ENCODE data around the gene SPINK14.
A peak's percentile ranks its signal among the peaks of the same experiment; 100 is the strongest.

SPINK14 gene

GRCh38 chr5:148168246-148168645 is at the start of gene SPINK14:
Gene SPINK14 (plus strand): TSS chr5:148168546. CDS start chr5:148169733, 1,187 bp downstream.
- Histone ChIP-seq H3K27ac (no peak within 1 kb of the TSS), H3K27me3 (ENCODE audit: insufficient read depth, low read depth) (no peaks in the 10 kb centered on the region), H3K4me1 (ENCODE audit: low read depth, poor library complexity, severe bottlenecking) (no peaks in the 10 kb centered on the region), H3K79me2 (ENCODE audit: insufficient read depth, low read depth) (no peaks in the 10 kb centered on the region), H3K36me3 (ENCODE audit: insufficient read depth) (no peaks in the 10 kb centered on the region), H3K9ac (no peak within 1 kb of the TSS), H3K4me3 (IDR thresholded peaks at IDR 0.05; ENCODE audit: insufficient read depth, low read depth, low read length) (no peak within 1 kb of the TSS), H4K20me1 (ENCODE audit: insufficient read depth) (no peaks in the 10 kb centered on the region), H2AFZ (ENCODE audit: low read depth) (no peak within 1 kb of the TSS), H3K4me2 (no peak within 1 kb of the TSS)
- TF ChIP-seq, protein P1, sequence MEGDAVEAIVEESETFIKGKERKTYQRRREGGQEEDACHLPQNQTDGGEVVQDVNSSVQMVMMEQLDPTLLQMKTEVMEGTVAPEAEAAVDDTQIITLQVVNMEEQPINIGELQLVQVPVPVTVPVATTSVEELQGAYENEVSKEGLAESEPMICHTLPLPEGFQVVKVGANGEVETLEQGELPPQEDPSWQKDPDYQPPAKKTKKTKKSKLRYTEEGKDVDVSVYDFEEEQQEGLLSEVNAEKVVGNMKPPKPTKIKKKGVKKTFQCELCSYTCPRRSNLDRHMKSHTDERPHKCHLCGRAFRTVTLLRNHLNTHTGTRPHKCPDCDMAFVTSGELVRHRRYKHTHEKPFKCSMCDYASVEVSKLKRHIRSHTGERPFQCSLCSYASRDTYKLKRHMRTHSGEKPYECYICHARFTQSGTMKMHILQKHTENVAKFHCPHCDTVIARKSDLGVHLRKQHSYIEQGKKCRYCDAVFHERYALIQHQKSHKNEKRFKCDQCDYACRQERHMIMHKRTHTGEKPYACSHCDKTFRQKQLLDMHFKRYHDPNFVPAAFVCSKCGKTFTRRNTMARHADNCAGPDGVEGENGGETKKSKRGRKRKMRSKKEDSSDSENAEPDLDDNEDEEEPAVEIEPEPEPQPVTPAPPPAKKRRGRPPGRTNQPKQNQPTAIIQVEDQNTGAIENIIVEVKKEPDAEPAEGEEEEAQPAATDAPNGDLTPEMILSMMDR (conservative IDR thresholded peaks at IDR 0.05; ENCODE audit: low read depth, low read length): no peak

DNA sequence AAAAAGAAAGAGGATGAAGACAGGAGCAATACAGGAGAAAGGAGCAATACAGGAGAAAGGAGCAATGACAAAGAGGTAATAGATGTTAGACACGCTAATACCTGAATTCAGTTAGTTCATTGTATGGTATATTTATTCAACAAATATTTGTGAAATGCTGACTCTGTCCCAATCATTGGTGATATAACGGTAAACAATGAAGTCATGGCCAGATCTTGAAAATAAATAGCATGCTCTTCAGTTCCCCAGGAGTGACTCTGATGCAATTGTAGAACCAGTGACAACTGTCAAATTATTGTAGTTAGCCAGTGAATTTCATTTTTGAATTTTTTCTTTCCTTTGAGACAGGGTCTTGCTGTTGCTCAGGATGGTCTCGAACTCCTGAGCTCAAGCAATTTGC is 48.0 kb upstream of the SPINK14 start:
- TF ChIP-seq, protein P1 (conservative IDR thresholded peaks at IDR 0.05; ENCODE audit: low read depth, low read length): no peak
- Histone ChIP-seq H3K27me3 (ENCODE audit: insufficient read depth, low read depth) (no peaks in the 10 kb centered on the region), H3K4me3 (IDR thresholded peaks at IDR 0.05; ENCODE audit: insufficient read depth, low read depth, low read length) (no peak overlapping the region)

GRCh38 chr5:148125641-148126040 is 42.7 kb upstream of the SPINK14 start:
- Histone ChIP-seq H2AFZ (ENCODE audit: low read depth) (no peak overlapping the region), H3K27me3 (ENCODE audit: insufficient read depth, low read depth) (no peaks in the 10 kb centered on the region), H3K4me2 (no peak overlapping the region), H3K4me3 (IDR thresholded peaks at IDR 0.05; ENCODE audit: insufficient read depth, low read depth, low read length) (no peak overlapping the region), H4K20me1 (ENCODE audit: insufficient read depth) (no peaks in the 10 kb centered on the region), H3K79me2 (ENCODE audit: insufficient read depth, low read depth) (no peaks in the 10 kb centered on the region), H3K4me1 (ENCODE audit: low read depth, poor library complexity, severe bottlenecking) (no peaks in the 10 kb centered on the region), H3K36me3 (ENCODE audit: insufficient read depth) (no peaks in the 10 kb centered on the region), H3K9ac (no peak overlapping the region), H3K27ac (no peak overlapping the region)
- TF ChIP-seq, protein P1 (conservative IDR thresholded peaks at IDR 0.05; ENCODE audit: low read depth, low read length): peak; percentile 40; the same call in 1 of the 2 replicates

More for the DNA sequence above, 48.0 kb upstream of the SPINK14 start:
- H4K20me1 ChIP-seq (ENCODE audit: insufficient read depth): no peaks in the 10 kb centered on the region
- no peak overlapping the region for H3K9ac ChIP-seq
- H2AFZ ChIP-seq (ENCODE audit: low read depth): no peak overlapping the region
- H3K27ac ChIP-seq: no peak overlapping the region
- no peaks in the 10 kb centered on the region for H3K79me2 ChIP-seq (ENCODE audit: insufficient read depth, low read depth)
- no peak overlapping the region for H3K4me2 ChIP-seq
- no peaks in the 10 kb centered on the region for H3K4me1 ChIP-seq (ENCODE audit: low read depth, poor library complexity, severe bottlenecking)
- H3K36me3 ChIP-seq (ENCODE audit: insufficient read depth): no peaks in the 10 kb centered on the region

DNA sequence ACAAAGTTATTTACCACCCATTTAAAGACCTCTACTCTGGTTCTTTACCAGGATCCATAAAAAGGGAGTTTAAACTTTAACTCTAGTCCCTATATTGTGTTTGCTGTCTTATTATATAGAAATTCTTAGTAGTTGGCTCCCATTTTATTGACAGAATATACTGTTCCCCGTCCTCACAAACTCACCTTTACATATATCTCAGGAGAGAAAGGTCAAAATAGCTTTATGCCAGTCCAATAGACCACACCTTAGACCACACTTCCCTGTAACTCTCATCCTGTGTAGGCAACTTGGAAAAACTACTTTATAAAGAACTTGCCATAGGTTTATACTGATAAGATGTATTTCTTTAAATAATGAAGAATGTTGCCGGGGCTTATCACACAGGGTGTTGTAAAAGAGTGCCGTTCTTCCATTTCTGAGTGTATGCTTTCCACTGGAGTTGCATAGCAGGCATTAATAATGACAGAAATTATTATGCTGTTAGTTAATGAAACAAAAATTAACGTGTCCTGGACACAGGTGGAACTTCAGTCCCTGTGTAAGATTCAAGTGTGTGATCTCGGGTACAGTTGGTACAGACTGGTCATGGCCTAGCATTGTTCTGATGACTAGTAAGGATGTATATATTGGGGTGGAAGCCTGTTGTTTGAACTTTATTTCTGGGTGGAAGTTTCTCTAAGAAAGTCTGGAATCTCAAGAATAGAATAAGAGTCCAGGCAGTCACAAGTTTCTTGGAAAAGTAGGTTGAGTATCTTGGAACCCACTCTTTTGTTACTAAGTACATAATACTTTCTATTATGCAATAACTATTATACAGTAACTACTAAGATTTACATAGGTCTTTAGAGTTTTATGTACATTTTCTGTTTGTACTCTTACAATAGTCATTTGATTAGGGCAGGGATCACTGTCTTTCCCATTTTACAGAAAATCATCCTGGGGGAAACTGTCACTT is 33.0 kb upstream of the SPINK14 start:
- Histone ChIP-seq H3K36me3 (ENCODE audit: insufficient read depth) (no peaks in the 10 kb centered on the region), H3K4me3 (IDR thresholded peaks at IDR 0.05; ENCODE audit: insufficient read depth, low read depth, low read length) (no peak overlapping the region), H3K27ac (no peak overlapping the region), H4K20me1 (ENCODE audit: insufficient read depth) (no peaks in the 10 kb centered on the region), H3K27me3 (ENCODE audit: insufficient read depth, low read depth) (no peaks in the 10 kb centered on the region), H3K4me2 (no peak overlapping the region), H3K4me1 (ENCODE audit: low read depth, poor library complexity, severe bottlenecking) (no peaks in the 10 kb centered on the region), H3K9ac (no peak overlapping the region), H2AFZ (ENCODE audit: low read depth) (no peak overlapping the region), H3K79me2 (ENCODE audit: insufficient read depth, low read depth) (no peaks in the 10 kb centered on the region)
- TF ChIP-seq, protein P1 (conservative IDR thresholded peaks at IDR 0.05; ENCODE audit: low read depth, low read length): no peak

All from KMS-11 (cell line).